HG03108 (cell line): ENCODE data around the gene MEA1.
"Not testable (repeated sequence)": the region's sequence is repeated elsewhere in the genome, so short reads cannot be mapped to it uniquely, and the experiment has no call there.

ENCODE experiments used
- ATAC-seq: cut with Tn5 transposase; IDR thresholded peaks from one replicate; pipeline ENCODE4 v1.9.1; 2021; ENCODE audit warnings: moderate library complexity; ENCODE audit not compliant: unreplicated experiment

Gene MEA1

DNA sequence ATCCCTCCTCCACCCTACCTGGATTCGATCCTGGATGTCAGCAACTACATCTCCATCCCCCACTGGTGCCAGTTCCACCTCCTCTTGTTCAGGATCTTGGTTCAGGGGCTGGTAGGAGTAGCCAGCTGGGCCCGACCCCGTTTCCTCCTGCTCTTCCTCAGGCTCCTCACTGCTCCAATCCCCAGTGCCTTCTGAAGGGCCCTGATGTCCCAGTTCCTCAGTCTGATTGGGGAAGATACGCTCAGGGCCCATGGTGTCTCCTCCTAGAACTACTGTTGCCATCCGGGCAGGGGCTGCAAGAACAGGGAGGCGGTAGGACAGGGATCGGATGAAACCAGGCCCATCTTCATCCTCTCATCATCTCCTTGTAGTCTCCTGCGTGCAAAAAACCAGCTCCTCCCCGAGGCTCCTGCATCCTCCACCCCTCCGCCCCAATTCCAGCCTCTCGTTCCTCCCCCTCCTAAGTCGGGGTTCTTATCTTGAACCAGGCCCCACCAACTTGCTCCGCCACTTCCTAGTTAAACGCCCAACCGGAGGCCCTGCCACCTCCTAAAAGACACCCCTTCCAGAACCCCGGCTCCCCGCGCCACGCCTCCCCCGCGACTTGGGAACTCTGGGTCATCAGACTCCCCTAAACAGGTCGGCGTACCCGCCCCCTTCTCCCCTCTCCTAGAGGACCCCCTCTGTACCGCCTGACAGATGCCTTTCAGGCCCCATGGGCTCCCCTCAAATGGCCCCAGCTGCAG, 476 bp downstream of the MEA1 start:
- peak; percentile 3 for ATAC-seq

DNA sequence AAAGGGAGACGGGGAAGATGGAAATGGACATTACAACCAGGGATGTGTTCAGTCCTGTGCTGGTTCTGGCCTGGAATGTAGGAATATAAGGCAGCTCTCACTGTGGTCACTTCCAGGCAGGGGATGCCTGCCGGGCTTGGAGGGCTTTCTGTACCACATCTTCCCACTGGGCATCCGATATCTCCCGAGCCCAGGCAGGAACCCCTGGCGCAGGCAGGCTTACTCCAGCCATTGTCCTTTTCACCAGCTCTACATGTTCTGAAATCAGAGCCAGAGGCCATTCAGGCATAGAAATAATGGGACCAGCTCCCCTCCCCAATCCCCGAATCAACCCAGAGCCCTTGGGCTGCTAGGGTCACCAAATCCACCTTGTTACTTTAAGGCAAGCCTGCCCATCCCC, 1.4 kb downstream of the MEA1 start:
- no peak for ATAC-seq

DNA sequence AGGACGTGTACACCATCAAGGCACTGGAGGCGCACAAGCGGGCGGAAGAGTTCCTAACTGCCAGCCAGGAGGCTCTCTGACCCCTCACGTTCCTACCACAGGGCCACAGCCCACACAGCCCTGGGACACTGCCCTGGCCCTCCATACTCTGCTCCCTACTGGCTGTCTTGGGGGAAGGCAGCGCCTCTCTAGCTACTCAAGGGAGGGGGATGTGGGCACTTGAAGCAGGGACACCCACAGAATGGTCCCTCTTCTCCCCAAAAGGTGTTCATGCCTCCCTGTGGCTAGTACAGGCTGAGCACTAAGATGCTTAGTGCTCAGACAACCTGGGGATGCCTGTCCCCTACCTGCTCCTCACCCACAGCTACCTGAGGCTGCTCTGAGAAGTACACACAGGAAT, 2.5 kb downstream of the MEA1 start:
- no peak for ATAC-seq

DNA sequence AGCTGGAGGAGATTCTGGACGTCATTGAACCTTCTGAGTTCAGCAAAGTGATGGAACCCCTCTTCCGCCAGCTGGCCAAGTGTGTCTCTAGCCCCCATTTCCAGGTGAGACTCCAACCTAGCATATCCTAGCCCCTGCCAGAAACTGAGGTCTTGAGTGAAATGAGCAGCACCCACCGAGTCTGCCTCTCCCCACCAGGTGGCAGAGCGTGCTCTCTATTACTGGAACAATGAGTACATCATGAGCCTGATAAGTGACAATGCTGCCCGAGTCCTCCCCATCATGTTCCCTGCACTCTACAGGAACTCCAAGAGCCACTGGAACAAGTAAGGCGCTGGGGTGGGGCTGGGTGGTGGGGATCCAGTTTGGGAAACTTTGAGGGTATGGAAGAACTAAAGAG, 4.6 kb downstream of the MEA1 start:
- no peak for ATAC-seq

DNA sequence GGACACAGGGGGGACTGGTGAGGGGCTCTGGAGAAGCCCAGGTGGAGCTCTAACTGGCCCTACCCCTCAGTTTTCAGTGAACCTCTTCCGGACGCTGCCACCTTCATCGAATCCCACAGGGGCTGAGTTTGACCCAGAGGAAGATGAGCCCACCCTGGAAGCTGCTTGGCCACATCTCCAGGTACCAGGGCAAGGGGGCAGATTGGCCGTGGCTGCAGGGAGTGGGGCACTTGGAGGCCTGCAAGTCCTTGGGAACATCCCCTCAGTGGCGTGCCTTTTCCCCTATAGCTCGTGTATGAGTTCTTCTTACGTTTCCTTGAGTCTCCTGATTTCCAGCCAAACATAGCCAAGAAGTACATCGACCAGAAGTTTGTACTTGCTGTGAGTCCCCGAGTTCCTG, 6.6 kb downstream of the MEA1 start:
- no peak for ATAC-seq

DNA sequence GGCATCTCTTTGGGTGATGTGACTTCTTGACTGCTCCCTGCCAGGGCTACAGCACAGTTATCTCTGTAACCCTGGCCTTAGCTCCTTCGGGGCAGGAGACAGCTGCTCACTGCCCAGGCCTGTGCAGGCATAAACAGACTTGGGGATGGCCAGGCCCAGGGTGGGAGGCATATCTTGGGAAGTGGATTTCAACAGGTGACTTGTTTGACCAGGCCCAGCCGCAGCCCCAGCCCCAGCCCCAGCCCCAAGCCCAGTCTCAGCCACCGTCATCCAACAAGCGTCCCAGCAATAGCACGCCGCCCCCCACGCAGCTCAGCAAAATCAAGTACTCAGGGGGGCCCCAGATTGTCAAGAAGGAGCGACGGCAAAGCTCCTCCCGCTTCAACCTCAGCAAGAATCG, 7.5 kb downstream of the MEA1 start:
- ATAC-seq = no peak

DNA sequence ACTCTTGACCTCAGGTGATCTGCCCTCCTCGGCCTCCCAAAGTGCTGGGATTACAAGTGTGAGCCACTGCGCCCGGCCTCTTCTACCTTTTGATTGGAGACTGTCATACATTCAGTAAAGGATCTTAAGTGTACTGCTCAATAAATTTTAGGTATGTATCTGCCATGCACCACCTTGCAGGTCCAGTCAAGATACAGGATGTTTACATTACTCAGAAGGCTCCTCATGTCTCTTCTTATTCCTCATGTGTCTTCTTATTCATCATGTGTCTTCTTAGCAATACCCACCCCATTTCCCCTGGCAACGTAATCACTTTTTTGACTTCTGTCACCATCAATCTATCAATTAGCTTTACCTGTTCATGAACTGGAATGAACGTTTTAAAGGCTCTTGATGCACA, 7.9 kb downstream of the MEA1 start:
- ATAC-seq = no peak

DNA sequence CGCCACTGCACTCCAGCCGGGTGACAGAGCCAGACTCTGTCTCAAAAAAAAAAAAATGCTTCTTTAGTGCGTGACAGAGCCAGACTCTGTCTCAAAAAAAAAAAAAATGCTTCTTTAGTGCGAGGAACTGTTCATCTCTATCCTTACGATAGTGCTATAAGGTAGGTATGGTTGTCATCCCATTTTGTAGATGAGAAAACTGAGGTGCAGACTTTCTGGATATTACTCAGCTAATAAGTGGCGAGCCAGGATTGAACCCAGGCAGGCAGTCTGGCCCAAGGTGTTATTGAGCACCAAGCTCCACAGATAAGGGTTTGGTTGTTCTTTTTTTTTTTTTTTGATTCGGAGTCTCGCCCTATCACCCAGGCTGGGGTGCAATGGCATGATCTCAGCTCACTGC, 11.9 kb downstream of the MEA1 start:
- no peak for ATAC-seq

DNA sequence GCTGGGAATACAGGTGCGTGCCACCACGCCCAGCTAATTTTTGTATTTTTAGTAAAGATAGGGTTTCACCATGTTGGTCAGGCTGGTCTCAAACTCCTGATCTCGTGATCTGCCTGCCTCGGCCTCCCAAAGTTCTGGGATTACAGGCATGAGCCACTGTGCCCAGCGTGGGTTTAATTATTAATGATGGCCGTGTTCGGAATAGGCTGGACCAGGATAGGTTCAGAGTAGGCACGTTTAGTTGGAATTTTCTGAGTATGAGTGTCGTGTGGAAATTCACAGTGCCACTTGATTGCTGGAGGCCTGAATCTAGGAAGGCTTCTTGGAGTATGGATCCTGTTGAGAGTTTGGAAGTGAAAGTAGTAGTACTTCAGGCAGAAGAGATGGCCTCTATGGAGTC, 15.5 kb downstream of the MEA1 start:
- ATAC-seq = not testable (repeated sequence)

DNA sequence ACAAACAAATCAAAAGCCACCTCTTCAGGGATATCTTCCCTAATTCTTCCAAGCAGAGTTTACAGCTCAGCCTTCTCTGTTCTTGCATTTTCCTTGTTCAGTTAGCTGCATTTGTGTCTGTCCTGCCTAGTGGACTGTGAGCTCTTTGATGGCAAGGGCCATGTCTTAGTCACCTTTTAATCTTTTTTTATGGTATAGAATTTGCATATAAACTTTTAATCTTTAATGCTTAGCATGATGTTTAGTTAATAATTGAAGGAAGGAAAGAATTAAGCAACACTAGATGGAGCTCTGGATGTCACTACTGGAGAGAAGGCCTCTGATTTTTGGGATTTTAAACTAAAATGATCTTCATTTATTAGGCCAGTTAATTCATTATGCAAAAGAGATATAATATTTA, 17.2 kb downstream of the MEA1 start:
- ATAC-seq = no peak

DNA sequence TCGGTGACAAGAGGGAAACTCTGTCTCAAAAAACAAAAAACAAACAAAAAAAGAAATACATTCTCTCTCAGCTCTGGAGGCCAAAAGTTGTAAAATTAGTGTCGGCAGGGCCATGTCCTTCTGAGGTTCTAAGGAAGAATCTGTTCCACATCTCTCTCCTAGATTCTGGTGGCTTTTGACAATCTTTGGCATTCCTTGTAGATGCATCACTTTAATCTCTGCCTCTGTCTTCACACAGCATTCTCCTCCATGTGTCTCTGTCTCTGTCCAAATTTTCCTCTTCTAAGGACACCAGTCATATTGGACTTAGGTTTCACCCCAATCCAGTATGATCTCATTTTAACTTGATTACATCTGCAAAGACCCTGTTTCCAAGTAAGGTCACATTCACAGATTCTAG, 20.3 kb downstream of the MEA1 start:
- ATAC-seq = no peak

DNA sequence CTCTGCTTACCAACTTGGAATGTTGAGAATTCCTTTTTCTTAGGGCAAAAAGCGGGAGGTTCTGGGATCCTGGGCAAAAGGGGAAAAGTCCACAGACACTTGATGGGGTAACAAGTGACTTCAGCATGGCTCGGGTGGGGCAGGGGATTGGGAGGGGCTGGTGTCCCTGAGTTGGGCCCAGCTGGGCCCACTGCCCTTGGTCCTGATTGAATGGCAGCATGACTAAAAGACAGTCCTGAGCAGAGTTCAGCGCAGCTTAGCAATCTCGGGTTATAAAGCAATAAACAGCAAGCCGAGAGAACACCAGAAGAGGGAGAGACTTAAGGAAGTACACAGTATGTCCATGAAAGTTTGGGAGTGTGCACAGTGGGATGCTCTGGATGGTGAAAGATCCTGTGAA, 23.8 kb downstream of the MEA1 start:
- no peak for ATAC-seq

DNA sequence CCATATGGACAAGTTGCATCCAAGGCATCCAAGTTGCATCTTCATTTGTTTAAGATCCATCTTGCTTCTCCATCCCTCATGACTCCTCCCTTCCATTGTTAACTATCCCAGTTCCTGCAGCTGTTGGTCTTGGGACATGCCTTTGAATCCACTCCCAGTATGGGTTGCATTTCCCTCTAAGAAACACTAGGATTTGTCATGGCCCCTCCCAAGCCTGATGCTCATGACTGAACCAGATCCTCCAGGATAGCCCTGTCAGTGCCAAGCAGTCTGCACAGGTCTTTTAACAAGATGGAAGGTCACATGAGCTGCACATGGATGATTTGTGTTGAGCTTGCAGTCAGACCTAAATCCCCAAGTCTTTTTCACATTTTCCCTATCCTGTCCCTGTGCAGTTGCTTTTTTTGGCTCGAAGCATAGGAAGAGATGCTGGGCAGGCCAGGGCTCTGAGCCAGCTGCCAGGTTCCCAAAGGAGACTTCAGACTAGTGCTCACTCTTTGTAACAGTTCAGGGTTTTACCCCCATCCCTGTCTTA, 25.2 kb downstream of the MEA1 start:
- ATAC-seq = no peak

DNA sequence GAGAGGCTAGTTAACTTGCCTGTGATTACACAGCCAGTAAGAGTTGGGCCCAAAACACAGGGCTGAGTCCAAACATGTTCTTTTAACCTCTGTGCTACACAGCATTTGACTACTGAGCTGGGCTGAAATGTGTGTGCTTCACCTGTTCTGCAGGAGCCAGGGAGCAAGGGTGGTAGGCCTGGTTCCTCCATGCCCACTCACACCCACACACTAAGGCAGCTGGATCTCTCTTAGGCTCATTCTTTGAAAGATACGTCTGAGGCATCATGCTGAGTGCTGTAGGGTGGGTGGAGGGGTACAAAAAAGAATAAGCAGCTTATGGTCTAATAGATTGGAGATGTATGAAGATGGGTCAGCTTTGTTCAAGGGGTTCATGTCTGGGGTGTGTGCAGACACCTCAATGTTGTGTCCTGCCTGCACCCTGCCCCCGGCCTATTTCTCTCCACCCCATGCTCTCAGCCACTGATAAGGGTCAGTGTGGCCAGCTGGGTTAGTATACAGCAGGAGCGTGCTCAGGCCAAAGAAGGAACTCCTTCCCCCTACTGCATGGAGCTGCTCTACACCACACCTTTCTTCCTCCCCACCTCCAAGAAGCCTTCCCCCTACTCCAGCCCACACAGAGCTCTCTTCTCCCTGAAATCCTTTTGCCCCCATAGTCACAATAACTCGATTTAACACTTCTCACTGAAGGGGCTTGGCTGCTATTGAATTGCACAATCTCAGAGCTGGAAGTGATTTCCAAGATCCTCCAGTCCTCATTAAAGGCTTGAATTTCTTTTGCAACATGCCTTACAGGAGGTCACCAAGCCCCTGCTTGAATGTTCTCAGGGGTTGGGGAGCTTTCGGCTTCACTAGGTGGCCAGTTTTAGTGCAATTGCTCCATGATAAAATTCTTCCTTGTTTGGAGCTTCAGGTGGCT, 26.0 kb downstream of the MEA1 start:
- no peak for ATAC-seq

DNA sequence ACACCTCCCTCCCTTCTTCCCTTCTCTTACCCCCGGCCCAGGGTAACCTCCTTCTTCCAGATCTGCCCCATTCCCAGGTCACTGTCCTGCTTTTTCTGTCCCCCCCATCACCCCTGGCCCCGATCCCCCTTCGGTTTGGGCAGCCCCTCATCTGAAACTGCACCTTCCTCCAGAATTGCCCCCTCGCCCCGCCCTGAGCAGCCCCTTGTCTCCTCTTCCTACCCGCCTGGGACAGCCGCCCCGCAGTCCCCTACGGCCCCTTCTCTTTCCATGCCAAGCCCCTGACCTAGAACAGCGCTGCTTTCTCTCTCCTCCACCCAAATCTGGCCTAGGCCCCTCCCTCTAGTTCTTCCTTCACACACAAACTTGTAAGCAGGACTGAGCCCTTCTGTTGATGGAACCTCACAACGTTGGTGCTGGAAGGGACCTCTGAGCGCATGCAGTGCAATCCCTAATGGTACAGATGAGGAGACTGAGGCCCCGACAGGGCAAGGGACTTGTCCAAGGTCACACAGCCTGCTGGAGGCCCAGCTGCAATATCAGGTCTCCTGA, 28.7 kb downstream of the MEA1 start:
- ATAC-seq = no peak

DNA sequence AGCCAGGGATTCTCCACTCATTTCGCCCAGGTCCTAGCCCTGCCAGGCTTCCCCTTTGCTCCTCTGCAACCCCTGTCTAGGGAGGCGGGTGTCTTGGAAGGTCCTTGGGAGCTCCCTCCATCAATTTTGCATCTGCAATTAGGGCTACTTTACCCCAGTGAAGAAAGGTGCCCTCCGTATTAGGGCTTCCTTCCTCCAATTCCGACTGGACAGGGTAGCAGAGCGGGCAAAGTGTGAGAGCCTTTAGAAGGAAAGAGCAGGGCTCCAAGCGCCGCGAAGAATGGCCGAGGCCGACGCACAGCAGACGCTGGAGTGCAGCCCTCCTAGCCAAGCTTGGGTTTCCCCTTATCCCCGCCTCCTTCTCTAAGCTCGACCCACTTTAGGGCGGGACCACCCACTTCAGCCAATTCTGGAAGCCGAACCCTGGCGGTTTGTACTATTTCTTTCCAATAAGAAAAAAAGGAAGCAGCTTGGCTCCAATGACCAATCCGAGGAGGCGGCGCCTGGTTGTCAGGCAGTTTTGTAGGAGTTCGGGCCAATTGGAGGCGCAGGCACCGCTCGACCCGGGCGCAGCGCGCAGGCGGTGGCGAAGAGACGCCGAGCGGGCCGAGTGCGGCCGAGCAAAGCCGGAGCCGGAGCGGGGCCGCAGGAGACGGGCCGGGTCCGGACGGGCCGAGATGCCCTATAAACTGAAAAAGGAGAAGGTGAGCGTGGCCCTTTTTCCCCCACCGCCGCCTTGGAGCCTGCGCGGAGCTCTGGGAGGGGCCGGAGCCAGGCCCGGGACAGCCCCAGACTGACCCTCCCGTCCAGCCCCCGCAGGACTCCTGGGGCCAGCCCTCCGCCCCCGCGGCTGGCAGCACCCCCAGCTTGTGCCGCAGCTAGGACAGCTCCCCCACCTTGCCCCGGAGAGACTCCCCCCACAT, 29.5 kb downstream of the MEA1 start, which contains the start of gene PPP2R5D:
PPP2R5D (plus strand) TSS at position 570 of the 923 bp plus-strand sequence; CDS start at position 678, 108 bp downstream.
- peak; percentile 94 for ATAC-seq

DNA sequence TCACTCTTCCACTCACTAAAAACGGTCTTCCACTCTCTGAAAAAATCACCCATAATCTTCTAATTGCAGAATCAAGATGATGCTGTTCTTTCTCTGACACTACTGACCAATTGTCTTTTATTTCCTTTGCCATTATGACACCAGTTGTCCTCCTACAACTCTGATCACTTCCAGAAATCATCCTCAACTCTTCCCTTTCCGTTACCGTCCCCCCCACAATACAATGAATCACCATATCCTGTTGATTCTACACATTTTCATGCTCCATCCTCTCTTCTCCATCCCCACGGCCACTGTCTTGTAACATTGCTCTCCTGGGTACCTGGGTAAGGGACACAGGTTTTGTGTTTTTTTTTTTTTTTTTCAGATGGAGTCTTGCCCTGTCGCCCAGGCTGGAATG, 31.9 kb downstream of the MEA1 start:
- no peak for ATAC-seq

DNA sequence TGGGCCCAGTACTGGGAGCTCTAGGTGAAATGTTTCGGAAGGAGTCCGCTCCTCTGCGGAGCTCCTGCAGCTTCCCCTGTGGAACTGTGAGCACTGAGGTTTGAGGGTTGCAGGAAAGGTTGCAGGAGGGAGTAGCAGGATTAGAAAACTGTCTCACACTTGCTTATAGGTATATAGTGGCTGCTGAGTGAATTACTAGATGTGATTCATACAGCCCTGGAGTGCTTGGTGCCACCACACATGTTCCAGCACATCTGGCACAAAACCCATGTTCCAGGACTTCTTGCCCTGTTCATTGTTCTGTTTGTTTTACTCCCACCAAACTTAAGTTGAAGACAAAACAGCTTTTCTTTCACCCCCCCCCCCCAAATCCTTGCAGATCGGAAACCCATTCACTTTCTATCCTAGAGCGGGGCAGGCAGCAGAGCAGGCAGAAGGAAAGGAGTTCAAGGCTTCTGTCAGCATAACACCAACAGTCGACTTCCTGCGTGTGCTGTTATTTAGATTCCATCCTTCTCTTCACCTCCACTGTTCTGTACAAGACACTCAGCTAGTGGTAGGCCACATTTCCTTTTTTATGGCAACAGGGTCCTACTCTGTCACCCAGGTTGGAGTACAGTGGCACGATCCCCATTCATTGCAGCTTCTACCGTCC, 34.1 kb downstream of the MEA1 start:
- ATAC-seq = no peak

DNA sequence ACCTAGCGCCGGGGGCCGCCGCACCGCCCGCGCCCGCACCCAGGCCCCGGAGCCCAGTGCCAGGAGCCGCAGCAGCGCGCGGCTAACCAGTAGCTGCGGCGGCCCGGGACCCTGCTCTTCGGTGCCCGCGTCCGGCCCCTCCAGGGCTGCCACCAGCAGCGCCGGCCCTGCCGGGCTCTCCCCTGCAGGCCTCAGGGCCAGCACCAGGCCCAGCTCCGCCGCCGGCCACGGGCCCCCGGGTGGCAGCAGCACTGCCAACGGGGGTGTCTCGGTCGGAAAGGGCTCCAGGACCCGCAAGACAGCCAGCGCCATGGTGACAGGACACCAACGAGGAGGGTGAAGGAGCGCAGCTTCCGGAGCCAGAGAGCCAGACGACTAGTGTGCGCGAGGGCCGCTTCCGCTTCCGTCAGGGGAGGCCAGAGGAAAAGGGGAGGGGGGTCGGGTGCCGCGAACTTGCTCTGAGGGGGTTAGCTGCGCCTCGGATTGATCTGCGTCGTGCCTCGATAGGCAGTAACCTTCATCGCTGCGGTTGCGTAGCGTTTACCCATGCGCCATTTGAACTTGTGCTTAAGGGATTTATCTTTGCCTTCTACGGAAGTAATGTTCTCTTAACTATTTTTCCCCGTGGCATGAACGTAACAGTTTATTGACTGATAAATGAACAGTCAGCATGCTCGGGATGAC, 34.8 kb downstream of the MEA1 start, which contains the start of gene PEX6:
PEX6 (minus strand) TSS at position 343 of the 684 bp plus-strand sequence; CDS start at position 312, 31 bp downstream.
- peak; percentile 92 for ATAC-seq
